ENCODE results near the gene PHLPP1.
"Not testable (repeated sequence)": the region's sequence is repeated elsewhere in the genome, so short reads cannot be mapped to it uniquely, and the experiment has no call there.

PHLPP1 gene

GRCh38 chr18:62912885-62913284 lies 197.5 kb downstream of the PHLPP1 start:
- Mint-ChIP-seq H3K4me3 (no peak overlapping the region), H3K36me3 (ENCODE audit: insufficient read depth) (peaks cover 3% of the 10 kb centered on the region), H3K9me3 (no peaks in the 10 kb centered on the region), H3K27me3 (no peaks in the 10 kb centered on the region), H3K4me1 (no peaks in the 10 kb centered on the region), H3K27ac (ENCODE audit: low read depth) (no peak overlapping the region)
- DNase-seq (ENCODE audit: low spot score in 2 of 2) (no peak), ATAC-seq (replicated peaks; ENCODE audit: extremely low read depth, poor library complexity, severe bottlenecking) (no peak)

GRCh38 chr18:62913824-62914223 lies 198.5 kb downstream of the PHLPP1 start:
- H3K36me3 Mint-ChIP-seq (ENCODE audit: insufficient read depth); H3K4me1 Mint-ChIP-seq; H3K27ac Mint-ChIP-seq (ENCODE audit: low read depth); DNase-seq (ENCODE audit: low spot score in 2 of 2); H3K4me3 Mint-ChIP-seq; H3K27me3 Mint-ChIP-seq; ATAC-seq (replicated peaks; ENCODE audit: extremely low read depth, poor library complexity, severe bottlenecking); H3K9me3 Mint-ChIP-seq: not testable (repeated sequence)

DNA sequence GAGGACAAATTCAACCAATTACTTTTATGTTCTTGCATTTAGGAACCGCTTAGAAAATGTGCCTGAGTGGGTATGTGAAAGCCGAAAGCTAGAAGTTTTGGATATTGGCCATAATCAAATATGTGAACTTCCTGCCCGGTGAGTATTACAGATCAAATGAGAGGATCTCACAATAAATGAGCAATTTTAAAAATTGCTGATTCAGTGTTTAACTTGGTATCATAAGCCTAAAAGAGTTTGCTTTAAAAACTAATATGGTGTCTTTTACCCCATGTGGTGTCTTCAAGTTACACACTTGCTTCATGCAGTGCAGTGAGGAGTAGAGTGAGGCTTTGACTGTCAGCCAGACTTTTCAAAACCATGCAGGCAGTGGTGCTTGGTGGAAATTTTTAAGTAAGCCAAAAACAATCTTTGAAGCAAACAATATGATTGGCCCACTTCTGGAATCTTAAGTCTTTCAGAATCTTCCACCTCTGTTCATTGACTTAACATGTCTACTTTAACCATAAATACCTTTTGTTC lies 199.6 kb downstream of the PHLPP1 start:
- peaks cover 3% of the 10 kb centered on the region for H3K36me3 Mint-ChIP-seq (ENCODE audit: insufficient read depth)
- H3K27ac Mint-ChIP-seq (ENCODE audit: low read depth): no peak overlapping the region
- no peak for ATAC-seq (replicated peaks; ENCODE audit: extremely low read depth, poor library complexity, severe bottlenecking)
- H3K9me3 Mint-ChIP-seq: no peaks in the 10 kb centered on the region
- H3K27me3 Mint-ChIP-seq: no peaks in the 10 kb centered on the region
- no peak overlapping the region for H3K4me3 Mint-ChIP-seq
- DNase-seq (ENCODE audit: low spot score in 2 of 2): no peak
- H3K4me1 Mint-ChIP-seq: no peaks in the 10 kb centered on the region

DNA sequence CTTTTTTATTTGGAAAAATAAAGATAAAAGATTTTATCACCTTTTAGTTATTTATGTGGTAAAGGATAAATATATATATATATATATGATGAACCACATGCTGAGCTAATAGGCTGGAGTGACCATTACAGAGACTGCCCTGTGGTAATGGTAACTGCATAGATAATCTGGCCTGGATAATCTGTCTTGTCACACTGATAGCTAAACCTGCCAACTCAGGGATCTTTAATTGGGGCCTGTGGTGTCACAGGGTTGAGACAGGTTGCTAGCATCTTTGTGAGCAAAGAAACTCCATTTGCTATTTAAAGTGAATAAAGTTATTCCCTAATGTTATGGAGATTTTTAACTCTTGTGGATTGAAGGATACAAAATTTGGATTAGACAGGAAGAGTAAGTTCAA lies 203.0 kb downstream of the PHLPP1 start:
- DNase-seq (ENCODE audit: low spot score in 2 of 2): no peak
- Mint-ChIP-seq H3K9me3 (no peaks in the 10 kb centered on the region), H3K27me3 (no peaks in the 10 kb centered on the region), H3K4me3 (no peak overlapping the region), H3K27ac (ENCODE audit: low read depth) (no peak overlapping the region), H3K36me3 (ENCODE audit: insufficient read depth) (peaks cover 7% of the 10 kb centered on the region), H3K4me1 (no peaks in the 10 kb centered on the region)
- no peak for ATAC-seq (replicated peaks; ENCODE audit: extremely low read depth, poor library complexity, severe bottlenecking)

DNA sequence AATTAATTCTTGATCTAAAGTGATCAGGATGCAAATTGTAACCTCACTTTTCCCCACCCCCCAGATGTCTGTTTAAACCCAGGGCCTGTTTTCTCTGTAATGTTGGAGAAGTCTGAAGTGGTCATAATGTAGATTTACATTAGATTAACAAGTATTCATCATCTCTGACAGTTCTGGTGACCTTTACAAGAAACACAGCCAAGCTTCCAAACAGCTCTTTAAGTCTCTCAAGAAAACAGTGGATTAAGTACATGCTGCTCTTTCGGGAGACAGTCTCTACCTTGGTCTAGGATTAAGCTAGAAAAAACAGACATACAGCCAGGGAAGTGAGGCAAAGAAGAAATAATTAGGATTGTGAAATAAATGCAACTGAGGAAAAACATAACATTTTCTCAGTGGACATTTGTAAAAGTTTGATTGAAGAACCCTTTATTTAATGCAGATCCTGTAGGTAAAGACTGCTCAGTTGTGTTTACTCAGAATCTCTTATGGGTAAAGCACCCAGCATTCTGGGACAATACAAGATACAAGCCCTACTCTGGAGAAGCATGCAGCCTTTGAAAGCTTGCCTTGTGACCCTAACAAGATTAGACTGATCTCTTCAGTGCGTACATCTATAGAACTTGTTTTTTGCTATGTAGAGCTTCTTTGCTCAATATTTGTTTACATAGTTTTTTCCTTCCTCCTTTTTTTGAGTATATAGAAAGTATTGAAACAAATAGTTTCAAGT lies 203.9 kb downstream of the PHLPP1 start:
- DNase-seq (ENCODE audit: low spot score in 2 of 2) (no peak), ATAC-seq (replicated peaks; ENCODE audit: extremely low read depth, poor library complexity, severe bottlenecking) (no peak)
- Mint-ChIP-seq H3K4me1 (no peaks in the 10 kb centered on the region), H3K36me3 (ENCODE audit: insufficient read depth) (peaks cover 5% of the 10 kb centered on the region), H3K4me3 (no peak overlapping the region), H3K27ac (ENCODE audit: low read depth) (no peak overlapping the region), H3K27me3 (no peaks in the 10 kb centered on the region), H3K9me3 (no peaks in the 10 kb centered on the region)

GRCh38 chr18:62925031-62925688 lies 209.8 kb downstream of the PHLPP1 start:
- no peak for DNase-seq (ENCODE audit: low spot score in 2 of 2)
- Mint-ChIP-seq H3K4me1 (no peaks in the 10 kb centered on the region), H3K4me3 (no peak overlapping the region), H3K27ac (ENCODE audit: low read depth) (no peak overlapping the region), H3K36me3 (ENCODE audit: insufficient read depth) (peaks cover 2% of the 10 kb centered on the region), H3K9me3 (no peaks in the 10 kb centered on the region), H3K27me3 (no peaks in the 10 kb centered on the region)
- no peak for ATAC-seq (replicated peaks; ENCODE audit: extremely low read depth, poor library complexity, severe bottlenecking)

DNA sequence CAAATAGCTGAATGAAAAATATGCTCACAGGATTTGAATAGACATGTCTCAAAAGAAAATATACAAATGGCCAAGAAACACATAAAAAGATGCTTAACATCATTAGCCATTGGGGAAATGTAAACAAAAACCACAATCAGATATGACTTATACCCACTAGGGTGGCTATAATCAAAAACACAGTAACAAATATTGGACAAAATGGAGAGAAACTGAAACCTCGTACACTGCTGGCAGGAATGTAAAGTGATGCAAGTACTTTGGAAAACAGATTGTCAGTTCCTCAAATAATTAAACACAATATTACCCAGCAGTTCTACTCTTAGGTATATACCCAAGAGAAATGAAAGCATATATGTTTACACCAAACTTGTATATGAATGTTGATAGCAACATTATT lies 213.0 kb downstream of the PHLPP1 start:
- H3K36me3 Mint-ChIP-seq (ENCODE audit: insufficient read depth): peaks cover 2% of the 10 kb centered on the region
- no peak overlapping the region for H3K4me3 Mint-ChIP-seq
- no peaks in the 10 kb centered on the region for H3K27me3 Mint-ChIP-seq
- H3K9me3 Mint-ChIP-seq: no peaks in the 10 kb centered on the region
- no peak for ATAC-seq (replicated peaks; ENCODE audit: extremely low read depth, poor library complexity, severe bottlenecking)
- no peaks in the 10 kb centered on the region for H3K4me1 Mint-ChIP-seq
- H3K27ac Mint-ChIP-seq (ENCODE audit: low read depth): no peak overlapping the region
- DNase-seq (ENCODE audit: low spot score in 2 of 2): no peak

GRCh38 chr18:62933261-62933887 lies 218.0 kb downstream of the PHLPP1 start:
- Mint-ChIP-seq H3K36me3 (ENCODE audit: insufficient read depth) (peaks cover 2% of the 10 kb centered on the region), H3K9me3 (no peaks in the 10 kb centered on the region), H3K27me3 (no peaks in the 10 kb centered on the region), H3K27ac (ENCODE audit: low read depth) (no peak overlapping the region), H3K4me1 (no peaks in the 10 kb centered on the region), H3K4me3 (no peak overlapping the region)
- DNase-seq (ENCODE audit: low spot score in 2 of 2): no peak
- no peak for ATAC-seq (replicated peaks; ENCODE audit: extremely low read depth, poor library complexity, severe bottlenecking)

DNA sequence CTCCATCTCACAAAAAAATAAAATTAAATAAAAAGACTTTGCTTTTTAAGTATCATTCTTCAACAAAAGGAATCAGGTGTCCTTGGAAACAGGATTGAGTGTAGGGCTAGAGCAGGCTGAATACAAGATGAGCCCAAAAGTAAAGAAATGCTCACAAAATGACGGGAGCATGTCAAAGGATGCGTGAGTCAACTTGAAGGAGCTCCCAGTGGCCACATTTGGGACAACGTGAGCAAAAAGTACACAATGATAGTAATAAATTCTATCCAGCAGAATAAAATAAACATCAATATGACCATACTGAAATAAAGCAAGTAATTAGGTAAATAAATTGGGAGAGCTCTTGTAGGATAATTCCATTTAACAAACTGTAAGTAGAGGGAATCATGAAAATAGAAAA lies 220.7 kb downstream of the PHLPP1 start:
- H3K27ac Mint-ChIP-seq (ENCODE audit: low read depth): no peak overlapping the region
- H3K27me3 Mint-ChIP-seq: no peaks in the 10 kb centered on the region
- ATAC-seq (replicated peaks; ENCODE audit: extremely low read depth, poor library complexity, severe bottlenecking) (no peak), DNase-seq (ENCODE audit: low spot score in 2 of 2) (no peak)
- peaks cover under 1% of the 10 kb centered on the region for H3K36me3 Mint-ChIP-seq (ENCODE audit: insufficient read depth)
- H3K4me1 Mint-ChIP-seq: no peaks in the 10 kb centered on the region
- H3K4me3 Mint-ChIP-seq: no peak overlapping the region
- no peaks in the 10 kb centered on the region for H3K9me3 Mint-ChIP-seq

DNA sequence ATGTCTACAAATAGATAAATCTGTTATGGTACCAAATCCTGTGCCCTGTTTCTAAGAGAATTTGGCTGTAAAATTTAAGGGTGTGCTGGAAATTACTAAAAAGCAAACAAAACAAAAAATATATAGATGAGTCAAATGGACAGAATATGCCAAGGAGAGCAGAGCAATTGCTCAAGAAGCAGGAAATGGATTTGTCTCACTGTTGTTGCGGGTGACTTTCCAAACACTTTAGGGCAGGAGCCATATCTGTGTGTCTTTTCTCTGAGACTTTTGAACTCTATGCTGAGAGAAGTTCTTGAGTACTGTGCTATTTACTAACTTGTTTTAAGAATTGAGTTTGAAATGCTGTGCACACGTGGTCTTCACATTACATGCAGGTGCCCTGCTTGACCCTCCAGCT lies 221.7 kb downstream of the PHLPP1 start:
- no peak for DNase-seq (ENCODE audit: low spot score in 2 of 2)

GRCh38 chr18:62938006-62938405 lies 222.7 kb downstream of the PHLPP1 start:
- DNase-seq (ENCODE audit: low spot score in 2 of 2): no peak
- Mint-ChIP-seq H3K4me3 (no peak overlapping the region), H3K27me3 (no peaks in the 10 kb centered on the region), H3K27ac (ENCODE audit: low read depth) (no peak overlapping the region), H3K9me3 (no peaks in the 10 kb centered on the region), H3K4me1 (no peaks in the 10 kb centered on the region), H3K36me3 (ENCODE audit: insufficient read depth) (no peaks in the 10 kb centered on the region)
- no peak for ATAC-seq (replicated peaks; ENCODE audit: extremely low read depth, poor library complexity, severe bottlenecking)

More for the DNA sequence above, 221.7 kb downstream of the PHLPP1 start:
- Mint-ChIP-seq H3K9me3 (no peaks in the 10 kb centered on the region), H3K4me3 (no peak overlapping the region), H3K36me3 (ENCODE audit: insufficient read depth) (no peaks in the 10 kb centered on the region), H3K27me3 (no peaks in the 10 kb centered on the region), H3K4me1 (no peaks in the 10 kb centered on the region), H3K27ac (ENCODE audit: low read depth) (no peak overlapping the region)
- no peak for ATAC-seq (replicated peaks; ENCODE audit: extremely low read depth, poor library complexity, severe bottlenecking)

GRCh38 chr18:62938487-62938886 lies 223.1 kb downstream of the PHLPP1 start:
- Mint-ChIP-seq H3K4me3 (no peak overlapping the region), H3K36me3 (ENCODE audit: insufficient read depth) (no peaks in the 10 kb centered on the region), H3K27ac (ENCODE audit: low read depth) (no peak overlapping the region), H3K9me3 (no peaks in the 10 kb centered on the region), H3K27me3 (no peaks in the 10 kb centered on the region), H3K4me1 (no peaks in the 10 kb centered on the region)
- no peak for DNase-seq (ENCODE audit: low spot score in 2 of 2)
- ATAC-seq (replicated peaks; ENCODE audit: extremely low read depth, poor library complexity, severe bottlenecking): no peak

DNA sequence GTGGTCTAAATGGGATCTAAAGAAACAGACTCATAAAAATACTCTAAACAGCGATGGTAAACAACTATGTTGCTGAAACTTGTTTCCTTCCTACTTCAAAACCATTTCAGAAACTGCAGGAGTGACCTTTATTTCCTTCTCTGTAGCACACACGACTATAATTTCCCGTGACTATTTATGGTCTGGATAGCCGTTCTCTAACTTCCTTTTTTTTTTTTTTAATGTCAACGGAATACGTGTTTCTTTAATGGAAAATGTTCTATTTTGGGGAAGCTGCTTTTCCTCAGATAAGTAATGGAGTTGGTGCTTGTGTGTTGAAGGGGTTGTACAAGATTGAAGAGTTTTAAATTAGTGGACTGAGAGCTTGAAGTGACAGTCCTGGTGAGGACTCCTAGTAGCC lies 224.1 kb downstream of the PHLPP1 start:
- ATAC-seq (replicated peaks; ENCODE audit: extremely low read depth, poor library complexity, severe bottlenecking) (no peak), DNase-seq (ENCODE audit: low spot score in 2 of 2) (no peak)
- Mint-ChIP-seq H3K27me3 (no peaks in the 10 kb centered on the region), H3K9me3 (no peaks in the 10 kb centered on the region), H3K36me3 (ENCODE audit: insufficient read depth) (no peaks in the 10 kb centered on the region), H3K27ac (ENCODE audit: low read depth) (no peak overlapping the region), H3K4me3 (no peak overlapping the region), H3K4me1 (no peaks in the 10 kb centered on the region)

Measured in central memory CD8-positive, alpha-beta T cell (primary cell).